CD4-positive, alpha-beta T cell treated with Interleukin-15 for 4 hours (primary cell): Measurements from ENCODE around the gene KCTD8.
"Not testable (repeated sequence)": the region's sequence is repeated elsewhere in the genome, so short reads cannot be mapped to it uniquely, and the experiment has no call there.

Source experiments
- DNase-seq: peaks from one replicate; pipeline ENCODE4 v3.0.0-alpha.2; 2020; ENCODE audit warnings: low spot score

Gene KCTD8

GRCh38 chr4:44326741-44327140 is 121.9 kb downstream of the KCTD8 start:
- DNase-seq = no peak

- DNase-seq = no peak
These were observed 127.8 kb downstream of the KCTD8 start for GRCh38 chr4:44320833-44321232.

- DNase-seq = no peak
These were observed 129.5 kb downstream of the KCTD8 start for GRCh38 chr4:44319129-44319528.

- no peak for DNase-seq
These were observed 134.9 kb downstream of the KCTD8 start for GRCh38 chr4:44313702-44314101.

GRCh38 chr4:44287505-44287904 is 161.1 kb downstream of the KCTD8 start:
- no peak for DNase-seq

- no peak for DNase-seq
These were observed 169.1 kb downstream of the KCTD8 start for GRCh38 chr4:44279469-44279868.

GRCh38 chr4:44279066-44279465 is 169.5 kb downstream of the KCTD8 start:
- DNase-seq = no peak

GRCh38 chr4:44257461-44257860 is 191.1 kb downstream of the KCTD8 start:
- DNase-seq = no peak

- no peak for DNase-seq
These were observed 192.2 kb downstream of the KCTD8 start for GRCh38 chr4:44256414-44256813.

GRCh38 chr4:44237643-44238042 is 211.0 kb downstream of the KCTD8 start:
- no peak for DNase-seq

- DNase-seq = no peak
These were observed 212.7 kb downstream of the KCTD8 start for GRCh38 chr4:44235897-44236296.

GRCh38 chr4:44232262-44232661 is 216.3 kb downstream of the KCTD8 start:
- no peak for DNase-seq

- no peak for DNase-seq
These were observed 217.6 kb downstream of the KCTD8 start for GRCh38 chr4:44231006-44231405.

- DNase-seq = no peak
These were observed 220.3 kb downstream of the KCTD8 start for GRCh38 chr4:44228326-44228725.

- no peak for DNase-seq
These were observed 227.2 kb downstream of the KCTD8 start for GRCh38 chr4:44221407-44221806.

- DNase-seq = no peak
These were observed 237.9 kb downstream of the KCTD8 start for GRCh38 chr4:44210750-44211149.

- no peak for DNase-seq
These were observed 251.8 kb downstream of the KCTD8 start for GRCh38 chr4:44196796-44197195.

- no peak for DNase-seq
These were observed 254.2 kb downstream of the KCTD8 start for GRCh38 chr4:44194365-44194764.

GRCh38 chr4:44186850-44187246 is 261.8 kb downstream of the KCTD8 start:
- no peak for DNase-seq

- DNase-seq = no peak
These were observed 262.3 kb downstream of the KCTD8 start for GRCh38 chr4:44186096-44186849.

- DNase-seq = not testable (repeated sequence)
These were observed 266.9 kb downstream of the KCTD8 start for GRCh38 chr4:44181491-44182349.

- DNase-seq = not testable (repeated sequence)
These were observed 280.8 kb downstream of the KCTD8 start for GRCh38 chr4:44167766-44168165.

GRCh38 chr4:44165938-44166337 is 282.7 kb downstream of the KCTD8 start:
- DNase-seq = no peak
